B cell (primary cell): Measurements from ENCODE around the gene GBA2. TPM values are rescaled to one million over a fixed set of nuclear protein-coding genes. Genes with fewer than 3 reads are reported as not detected.

Experiments used
- ATAC-seq: fragments of 200-7000 bp; cut with Tn5 transposase; one replicate; pipeline ENCODE4 v1.10.0; 2021; ENCODE audit warnings: low read depth, mild to moderate bottlenecking, moderate number of reproducible peaks, moderate library complexity
- CTCF ChIA-PET: fragments of 350-600 bp; sonication (Branson Sonifier 250); formaldehyde crosslinking; loops from one replicate; lab custom pipeline; 2021; ENCODE audit warnings: antibody characterized with exemption, inconsistent platforms; lab: Charles Lee
- POLR2A ChIA-PET: fragments of 350-600 bp; sonication (Branson Sonifier 250); formaldehyde crosslinking; loops from one replicate; lab custom pipeline; 2021; ENCODE audit warnings: antibody characterized with exemption; lab: Charles Lee
- DNase-seq: peaks from one replicate; pipeline ENCODE4 v3.0.0; 2013
- H2AFZ ChIP-seq: 2 replicates; pipeline ENCODE4 v1.6.1; 2012; ENCODE audit warnings: mild to moderate bottlenecking, low read depth, low read length; ENCODE audit not compliant: insufficient read depth, poor library complexity, severe bottlenecking
- H3K27ac ChIP-seq, 2 donors: 1 replicate in 1 of 2; 2 replicates in 1 of 2; pipeline ENCODE4 v1.5.1; 2012 to 2013; ENCODE audit warnings: low read length in 2 of 2, mild to moderate bottlenecking in 2 of 2, moderate library complexity in 1 of 2
- H3K27me3 ChIP-seq, 4 experiments: fragments of 200-600 bp in 1 of 4; sonication (generic) in 1 of 4; replicated peaks in 1 of 4; 1 replicate in 2 of 4; 2 replicates in 2 of 4; pipeline versions ENCODE4 v1.6.1 to v1.7.0; 2013 to 2016; ENCODE audit warnings: low read length in 3 of 4, mild to moderate bottlenecking in 2 of 4, mixed read lengths in 1 of 4, moderate library complexity in 1 of 4; ENCODE audit not compliant: insufficient read depth in 4 of 4, control insufficient read depth in 3 of 4; ENCODE audit errors: control extremely low read depth in 1 of 4
- H3K36me3 ChIP-seq, 2 experiments: replicated peaks in 1 of 2; 1 replicate in 1 of 2; 2 replicates in 1 of 2; pipeline versions ENCODE4 v1.6.1 to v1.7.1; 2013; ENCODE audit warnings: low read length in 1 of 2; ENCODE audit not compliant: insufficient read depth in 2 of 2, control insufficient read depth in 1 of 2; ENCODE audit errors: control extremely low read depth in 1 of 2, extremely low read depth in 1 of 2
- H3K4me1 ChIP-seq, 2 donors: fragments of 200-600 bp in 1 of 2; sonication (generic) in 1 of 2; 1 replicate in 1 of 2; 2 replicates in 1 of 2; pipeline versions ENCODE4 v1.5.1 to v1.6.1; 2013 to 2017; ENCODE audit warnings: low read length in 2 of 2; ENCODE audit not compliant: control insufficient read depth in 2 of 2, insufficient read depth in 2 of 2
- H3K4me2 ChIP-seq: replicated peaks from 2 replicates; pipeline ENCODE3; 2012; ENCODE audit warnings: mild to moderate bottlenecking, low read depth, low read length; ENCODE audit not compliant: poor library complexity, severe bottlenecking
- H3K4me3 ChIP-seq, 5 experiments: fragments of 200-600 bp in 1 of 5; sonication (generic) in 1 of 5; 1 replicate in 3 of 5; 2 replicates in 2 of 5; pipeline versions ENCODE4 v1.5.1 to v1.7.0; 2011 to 2016; ENCODE audit warnings: low read length in 4 of 5, mild to moderate bottlenecking in 4 of 5, low read depth in 2 of 5, control low read depth in 1 of 5, moderate library complexity in 1 of 5; ENCODE audit not compliant: insufficient read depth in 1 of 5; ENCODE audit errors: control extremely low read depth in 1 of 5, extremely low read depth in 1 of 5
- H3K79me2 ChIP-seq: fragments of 200-600 bp; sonication (generic); one replicate; pipeline ENCODE4 v1.6.0; 2016; ENCODE audit warnings: low read length; ENCODE audit not compliant: control insufficient read depth, insufficient read depth
- H3K9ac ChIP-seq: fragments of 200-600 bp; sonication (generic); 2 replicates; pipeline ENCODE4 v1.6.1; 2017; ENCODE audit warnings: mild to moderate bottlenecking, low read length, moderate library complexity
- H3K9me3 ChIP-seq, 3 donors: one replicate each; pipeline versions ENCODE4 v1.6.1 to v1.7.1; 2013; ENCODE audit warnings: low read length in 2 of 3; ENCODE audit not compliant: control insufficient read depth in 2 of 3, insufficient read depth in 1 of 3; ENCODE audit errors: control extremely low read depth in 1 of 3
- H4K20me1 ChIP-seq: 2 replicates; pipeline ENCODE4 v1.6.0; 2012; ENCODE audit warnings: mild to moderate bottlenecking, low read length; ENCODE audit not compliant: insufficient read depth, control insufficient read depth, poor library complexity, severe bottlenecking
- H3K27ac Mint-ChIP-seq: one replicate; pipeline ENCODE4 v1.8.0; 2021; ENCODE audit warnings: mixed read lengths
- H3K27me3 Mint-ChIP-seq: one replicate; pipeline ENCODE4 v1.8.0; 2021; ENCODE audit warnings: mixed read lengths
- H3K4me1 Mint-ChIP-seq: one replicate; pipeline ENCODE4 v1.8.0; 2021; ENCODE audit warnings: mixed read lengths
- H3K4me3 Mint-ChIP-seq: one replicate; pipeline ENCODE4 v1.8.0; 2021; ENCODE audit warnings: mixed read lengths
- H3K9me3 Mint-ChIP-seq: one replicate; pipeline ENCODE4 v1.8.0; 2022; ENCODE audit warnings: mixed read lengths; ENCODE audit not compliant: insufficient read depth
- EZH2 ChIP-seq: IDR thresholded peaks from 2 replicates; pipeline ENCODE4 v1.6.1; 2012; ENCODE audit warnings: borderline replicate concordance, low read depth, mild to moderate bottlenecking, moderate library complexity, low read length; ENCODE audit not compliant: insufficient read depth, poor library complexity, severe bottlenecking
- WGBS: methylation state at CpG from one replicate; pipeline ENCODE4 v1.1.5; 2013; ENCODE audit warnings: missing lambda C conversion rate; ENCODE audit not compliant: insufficient coverage; 5-methylcytosine and 5-hydroxymethylcytosine counted together
- intact Hi-C: fragments of 100-400 bp; cut with micrococcal nuclease; formaldehyde crosslinking; loops from one replicate; pipeline ENCODE4 v1.10.0; 2022
- polyA plus RNA-seq: library from polyadenylated mRNA; depleted of rRNA; stranded (reverse); fragments of >200 nt; gene quantifications from 2 replicates; pipeline ENCODE4 v1.2.3, GENCODE V29; 2012
- total RNA-seq, 2 donors: library from RNA; stranded (reverse); fragments of 120-200 nt in 1 of 2; gene quantifications; 1 replicate in 1 of 2; 2 replicates in 1 of 2; pipeline versions ENCODE4 v1.2.3 to v1.2.4, GENCODE V29; 2013 to 2022
- TF ChIP-seq, protein P1 (sequence below): fragments of 200-600 bp; IDR thresholded peaks from one replicate; pipeline ENCODE4 v1.8.0; 2022; ENCODE audit warnings: antibody characterized with exemption, mild to moderate bottlenecking

The GBA2 gene
- total and polyA plus RNA-seq, 2 donors (not counting 1 experiment from before 2014, with no cell fraction given), result 114 to 137 TPM

- Histone ChIP-seq H3K27ac (peak overlapping the region; percentile 35 to 77), H2AFZ (peak overlapping the region; percentile 82), H3K4me1 (peaks cover 37 to 44% of the 10 kb centered on the region in 2 donors), H4K20me1 (peaks cover 44% of the 10 kb centered on the region), H3K79me2 (peaks cover 91% of the 10 kb centered on the region), H3K4me2 (peak overlapping the region; percentile 88), H3K9ac (peak overlapping the region; percentile 81), H3K9me3 (no peaks in the 10 kb centered on the region), H3K36me3 (peaks cover 0 to 45% of the 10 kb centered on the region in 2 experiments), H3K4me3 (peak overlapping the region; percentile 73 to 92 (median 84)), H3K27me3 (no peaks in the 10 kb centered on the region)
- under 1% methylated on average over 23 of the region's 24 CpGs for WGBS
- TF ChIP-seq EZH2, result no peak
- TF ChIP-seq, protein P1, sequence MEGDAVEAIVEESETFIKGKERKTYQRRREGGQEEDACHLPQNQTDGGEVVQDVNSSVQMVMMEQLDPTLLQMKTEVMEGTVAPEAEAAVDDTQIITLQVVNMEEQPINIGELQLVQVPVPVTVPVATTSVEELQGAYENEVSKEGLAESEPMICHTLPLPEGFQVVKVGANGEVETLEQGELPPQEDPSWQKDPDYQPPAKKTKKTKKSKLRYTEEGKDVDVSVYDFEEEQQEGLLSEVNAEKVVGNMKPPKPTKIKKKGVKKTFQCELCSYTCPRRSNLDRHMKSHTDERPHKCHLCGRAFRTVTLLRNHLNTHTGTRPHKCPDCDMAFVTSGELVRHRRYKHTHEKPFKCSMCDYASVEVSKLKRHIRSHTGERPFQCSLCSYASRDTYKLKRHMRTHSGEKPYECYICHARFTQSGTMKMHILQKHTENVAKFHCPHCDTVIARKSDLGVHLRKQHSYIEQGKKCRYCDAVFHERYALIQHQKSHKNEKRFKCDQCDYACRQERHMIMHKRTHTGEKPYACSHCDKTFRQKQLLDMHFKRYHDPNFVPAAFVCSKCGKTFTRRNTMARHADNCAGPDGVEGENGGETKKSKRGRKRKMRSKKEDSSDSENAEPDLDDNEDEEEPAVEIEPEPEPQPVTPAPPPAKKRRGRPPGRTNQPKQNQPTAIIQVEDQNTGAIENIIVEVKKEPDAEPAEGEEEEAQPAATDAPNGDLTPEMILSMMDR, result no peak
- no peak for ATAC-seq
- CTCF ChIA-PET, result interaction anchor here (1.0 to 9.4 kb wide), 14 partner anchors 10 to 145 kb away, joined by 3 to 142 read pairs (median 8); partner anchors contain the start of genes ARHGEF39, CCDC107, CREB3 and RMRP
- POLR2A ChIA-PET, result interaction anchor here (0.7 to 2.4 kb wide), 10 partner anchors 8 to 101 kb away, joined by 3 to 29 read pairs (median 4); partner anchors contain the start of genes CCDC107, CREB3, FAM221B and RMRP
- Mint-ChIP-seq H3K27ac (peak overlapping the region; percentile 78), H3K27me3 (no peaks in the 10 kb centered on the region), H3K9me3 (no peaks in the 10 kb centered on the region), H3K4me1 (peaks cover 52% of the 10 kb centered on the region), H3K4me3 (peak overlapping the region; percentile 84)
- intact Hi-C loops, result loop anchor here (1.0 kb wide), 1 partner anchor 64 kb away; the partner anchor contains the start of gene SPAG8
- DNase-seq, result no peak
Observed at GRCh38 chr9:35748242-35748857, 678 bp downstream of the GBA2 start.

DNA sequence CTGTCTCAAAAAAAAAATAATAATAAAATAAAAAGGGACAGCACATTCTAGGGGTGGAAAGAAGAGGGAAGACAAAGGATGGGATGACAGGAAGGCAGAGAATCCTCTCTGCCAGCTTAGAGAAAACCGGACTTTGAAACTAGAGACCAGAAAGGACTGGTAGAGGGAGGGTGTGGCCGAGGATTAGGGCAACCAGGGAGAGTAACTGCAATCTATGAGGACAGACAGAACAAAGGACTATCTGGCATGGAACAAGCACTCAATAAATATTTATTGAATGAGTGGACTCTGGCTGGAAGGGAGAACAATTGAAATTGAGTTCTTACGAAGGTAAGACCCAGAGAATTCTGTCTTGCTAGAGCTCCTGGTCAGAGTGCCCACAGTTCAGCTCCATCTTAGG, 2.4 kb downstream of the GBA2 start:
- H3K4me2 ChIP-seq, result peak overlapping the region; percentile 88
- POLR2A ChIA-PET, result interaction anchor here (1.4 kb wide), 1 partner anchor 15 kb away, joined by 4 read pairs; the partner anchor contains the start of genes CREB3 and TLN1

More for the DNA sequence above, 2.4 kb downstream of the GBA2 start:
- Histone ChIP-seq H3K4me3 (no peak overlapping the region), H3K9me3 (no peaks in the 10 kb centered on the region), H3K4me1 (peaks cover 37 to 44% of the 10 kb centered on the region in 2 donors), H3K27ac (no peak overlapping the region), H3K36me3 (peaks cover 0 to 44% of the 10 kb centered on the region in 2 experiments), H3K79me2 (peaks cover 80% of the 10 kb centered on the region), H3K27me3 (no peaks in the 10 kb centered on the region), H4K20me1 (peaks cover 44% of the 10 kb centered on the region), H3K9ac (peak overlapping the region; percentile 81), H2AFZ (no peak overlapping the region)
- no peak for ATAC-seq
- 60% methylated on average over 2 of the region's 3 CpGs for WGBS
- DNase-seq, result no peak
- intact Hi-C loops, result no loop called here
- CTCF ChIA-PET, result interaction anchor here (1.2 to 9.4 kb wide), 7 partner anchors 12 to 136 kb away, joined by 4 to 142 read pairs (median 19); partner anchors contain the start of genes CCDC107, CREB3, RMRP and TLN1
- peaks cover 49% of the 10 kb centered on the region for H3K4me1 Mint-ChIP-seq
- no peaks in the 10 kb centered on the region for H3K27me3 Mint-ChIP-seq
- TF ChIP-seq, protein P1, result no peak
- no peak for TF ChIP-seq EZH2
- no peaks in the 10 kb centered on the region for H3K9me3 Mint-ChIP-seq
- H3K4me3 Mint-ChIP-seq, result peak overlapping the region; percentile 84
- H3K27ac Mint-ChIP-seq, result peak overlapping the region; percentile 37
